Fibroblast of the aortic adventitia (primary cell): ENCODE results near the gene FAM200A. TPM values are rescaled to one million over a fixed set of nuclear protein-coding genes. Genes with fewer than 3 reads are reported as not detected.

Source experiments
- DNase-seq: peaks from one replicate; pipeline ENCODE4 v3.0.0-alpha.2; 2010; ENCODE audit warnings: low read depth
- H3K4me3 ChIP-seq: 2 replicates; pipeline ENCODE4 v1.5.1; 2011; ENCODE audit warnings: low read depth, mild to moderate bottlenecking, control low read depth, low read length, moderate library complexity
- CTCF ChIP-seq: IDR thresholded peaks from 2 replicates; pipeline ENCODE4 v1.5.1; 2011; ENCODE audit warnings: mild to moderate bottlenecking, low read length, control low read depth, inconsistent platforms; ENCODE audit not compliant: insufficient read depth
- total RNA-seq: library from RNA; depleted of rRNA; stranded (reverse); fragments of >200 nt; gene quantifications from 2 replicates; pipeline ENCODE4 v1.2.3, GENCODE V29; 2012; ENCODE audit warnings: low replicate concordance

FAM200A gene
- total RNA-seq, 1 donor: 8.9 TPM

DNA sequence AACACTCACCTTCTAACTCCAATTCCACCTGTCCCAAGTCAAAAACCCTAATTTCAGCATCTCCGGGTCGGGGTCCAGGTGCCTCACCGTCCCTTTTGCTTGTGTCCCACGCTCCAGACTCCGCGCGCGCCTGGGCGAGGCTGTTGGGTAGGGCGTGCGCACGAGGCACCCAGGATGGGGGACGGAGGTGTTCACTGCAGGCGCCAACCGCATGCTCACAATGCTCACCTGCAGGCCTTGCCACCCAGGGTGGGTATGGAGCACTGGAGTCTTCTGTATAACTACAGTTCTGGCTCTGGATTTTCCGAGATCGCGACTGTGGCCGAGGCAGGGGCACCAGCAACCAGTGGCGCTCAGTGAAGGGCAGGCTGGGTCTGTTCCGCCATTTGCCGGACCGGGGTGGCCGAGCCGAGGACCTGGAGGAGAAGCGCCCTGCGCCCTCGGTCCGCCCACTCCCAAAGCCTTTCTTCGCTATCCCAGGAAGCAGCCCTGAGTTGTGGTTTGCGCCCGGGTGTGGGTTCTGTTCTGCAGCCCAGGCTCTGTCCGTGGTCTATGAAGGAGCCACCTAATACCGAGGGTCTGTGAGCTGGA, 8.7 kb downstream of the FAM200A start:
- DNase-seq: no peak
- H3K4me3 ChIP-seq: no peak overlapping the region
- TF ChIP-seq CTCF: no peak

- no peak overlapping the region for H3K4me3 ChIP-seq
- no peak for TF ChIP-seq CTCF
- DNase-seq: no peak
Observed at GRCh38 chr7:99541212-99541611, 10.7 kb downstream of the FAM200A start.

- no peak for TF ChIP-seq CTCF
- no peak for DNase-seq
- H3K4me3 ChIP-seq: no peak overlapping the region
Observed at GRCh38 chr7:99540542-99540941, 11.4 kb downstream of the FAM200A start.

- no peak overlapping the region for H3K4me3 ChIP-seq
- no peak for TF ChIP-seq CTCF
- no peak for DNase-seq
Observed at GRCh38 chr7:99539213-99539811, 12.6 kb downstream of the FAM200A start.

GRCh38 chr7:99535667-99536066, 16.2 kb downstream of the FAM200A start:
- no peak for DNase-seq
- H3K4me3 ChIP-seq: no peak overlapping the region
- no peak for TF ChIP-seq CTCF

DNA sequence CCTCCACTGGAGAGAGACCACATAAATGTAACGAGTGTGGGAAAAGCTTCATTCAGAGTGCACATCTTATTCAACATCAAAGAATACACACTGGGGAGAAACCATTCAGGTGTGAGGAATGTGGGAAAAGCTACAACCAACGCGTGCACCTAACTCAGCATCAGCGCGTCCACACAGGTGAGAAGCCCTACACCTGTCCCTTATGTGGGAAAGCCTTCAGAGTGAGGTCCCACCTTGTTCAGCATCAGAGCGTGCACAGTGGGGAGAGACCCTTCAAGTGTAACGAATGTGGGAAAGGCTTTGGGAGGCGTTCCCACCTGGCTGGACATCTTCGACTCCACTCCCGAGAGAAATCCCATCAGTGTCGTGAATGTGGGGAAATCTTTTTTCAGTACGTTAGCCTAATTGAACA, 20.6 kb downstream of the FAM200A start:
- H3K4me3 ChIP-seq: no peak overlapping the region
- no peak for TF ChIP-seq CTCF
- no peak for DNase-seq
